Nucleus accumbens (tissue), 56 donors: ENCODE measurements around the gene CD300LF.
A peak's percentile ranks its signal among the peaks of the same experiment; 100 is the strongest.

Experiments
- DNase-seq, 56 donors: peaks; one replicate each; lab custom pipeline; 2025; lab: John Stamatoyannopoulos, UW

Gene CD300LF

DNA sequence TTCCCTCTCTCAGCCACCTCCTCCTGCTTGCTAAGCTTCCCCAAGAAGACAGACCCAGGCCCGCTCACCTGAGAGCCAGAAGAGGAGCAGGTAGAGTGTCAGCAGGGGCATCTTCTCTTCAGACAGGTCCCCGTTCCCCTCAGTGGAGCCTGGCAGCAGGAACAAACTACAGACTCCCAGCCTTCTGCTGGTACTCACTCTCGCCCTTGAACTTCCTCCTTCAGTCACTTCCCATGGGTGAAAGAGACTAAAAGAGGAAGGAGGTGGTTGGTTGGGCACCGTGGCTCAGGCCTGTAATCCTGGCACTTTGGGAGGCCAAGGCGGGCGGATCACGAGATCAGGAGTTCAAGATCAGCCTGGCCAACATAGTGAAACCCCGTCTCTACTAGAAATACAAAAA, at the start of gene CD300LF:
TSS of gene CD300LF (minus strand) at position 168 of the 400 bp plus-strand sequence. CDS start at position 111, 57 bp downstream.
- DNase-seq, result peak in 2 of 56 donors; percentile 22 to 26

DNA sequence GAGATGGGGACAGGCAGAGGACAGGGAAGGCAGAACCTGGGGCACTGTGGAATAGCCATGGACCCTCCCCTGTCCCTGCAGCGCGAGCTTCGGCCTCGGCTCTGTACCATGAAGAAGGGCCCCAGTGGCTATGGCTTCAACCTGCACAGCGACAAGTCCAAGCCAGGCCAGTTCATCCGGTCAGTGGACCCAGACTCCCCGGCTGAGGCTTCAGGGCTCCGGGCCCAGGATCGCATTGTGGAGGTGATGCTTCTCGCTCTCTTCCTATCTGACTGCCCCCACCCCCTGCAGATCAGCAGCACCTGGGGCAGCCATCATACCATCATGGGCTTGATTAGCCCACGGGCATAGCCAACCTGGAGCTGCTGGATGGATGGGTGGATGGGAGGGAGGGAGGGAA, 49.2 kb upstream of the CD300LF start:
- no peak for DNase-seq

DNA sequence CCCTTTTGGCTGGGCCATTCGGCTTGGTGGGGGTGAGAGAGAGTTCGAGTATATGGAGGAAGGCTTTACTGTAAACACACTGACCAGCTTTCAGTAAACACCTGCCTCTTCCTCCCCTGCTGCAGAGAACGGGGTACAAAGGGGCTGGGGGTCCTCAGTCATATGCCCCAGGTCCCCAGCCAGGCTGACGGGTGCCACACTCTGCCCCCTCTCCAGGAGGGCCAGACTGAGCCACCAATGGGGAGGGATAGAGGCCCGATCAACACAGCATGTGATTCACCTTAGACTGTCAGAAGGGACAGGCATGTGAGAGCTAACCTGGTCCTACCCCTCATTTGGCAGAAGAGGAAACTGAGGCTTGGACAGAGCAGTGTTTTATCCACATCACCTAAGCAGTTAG, 48.7 kb upstream of the CD300LF start:
- no peak for DNase-seq

DNA sequence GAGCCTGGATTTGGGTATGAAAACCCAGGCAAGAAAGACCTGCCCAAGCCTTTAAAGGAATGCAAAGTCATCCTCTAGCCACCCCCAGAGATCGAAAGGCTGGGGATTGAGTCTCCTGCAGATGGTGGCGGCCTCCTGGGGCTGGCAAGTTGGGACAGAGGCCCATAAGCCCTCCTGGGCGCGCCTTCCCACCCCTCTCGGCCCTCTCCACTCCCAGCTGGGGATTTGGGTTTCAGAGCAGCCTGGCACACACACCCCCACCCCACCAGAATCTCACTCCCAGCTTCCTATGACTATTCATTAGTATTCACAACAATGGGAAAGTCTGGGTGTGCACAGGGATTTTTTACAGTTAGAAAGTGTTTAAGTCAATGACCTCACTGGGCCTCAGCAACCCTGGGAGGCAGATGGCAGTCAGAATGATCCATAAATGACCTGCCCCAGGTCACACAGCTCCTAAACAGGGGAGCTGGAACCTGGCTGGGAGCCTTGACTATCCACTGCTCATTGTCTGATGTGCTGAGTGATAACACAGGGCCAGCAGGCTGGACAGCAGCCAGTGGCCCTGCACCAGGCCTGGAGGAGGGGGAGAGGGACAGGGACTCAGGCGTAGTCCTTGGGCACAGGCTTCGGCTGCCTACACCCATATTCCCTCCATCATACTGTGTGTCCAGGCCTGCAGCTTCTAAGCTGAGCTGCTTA, 47.8 kb upstream of the CD300LF start:
- peak in 34 of 56 donors; percentile 20 to 66 (median 42) for DNase-seq

DNA sequence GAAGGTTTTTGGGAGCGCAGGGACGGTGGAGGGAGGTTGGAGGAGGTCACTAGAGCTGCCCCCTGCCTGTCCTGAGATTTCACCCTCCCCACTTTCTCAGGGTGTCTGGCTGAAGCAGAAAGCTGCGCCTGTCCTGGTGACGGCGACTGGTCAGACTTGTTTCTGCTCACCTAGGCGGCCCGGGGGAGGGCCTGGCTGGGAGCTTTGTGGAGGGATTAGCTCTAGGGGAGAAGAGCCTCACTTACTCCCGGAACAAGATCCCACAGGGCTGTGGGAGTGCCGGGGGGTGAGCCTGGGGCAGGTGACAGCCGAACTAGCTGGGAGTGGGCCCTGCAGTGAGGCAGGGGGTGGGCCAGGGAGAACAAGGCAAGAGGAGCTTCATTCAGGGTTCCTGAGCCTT, 47.2 kb upstream of the CD300LF start:
- no peak for DNase-seq

DNA sequence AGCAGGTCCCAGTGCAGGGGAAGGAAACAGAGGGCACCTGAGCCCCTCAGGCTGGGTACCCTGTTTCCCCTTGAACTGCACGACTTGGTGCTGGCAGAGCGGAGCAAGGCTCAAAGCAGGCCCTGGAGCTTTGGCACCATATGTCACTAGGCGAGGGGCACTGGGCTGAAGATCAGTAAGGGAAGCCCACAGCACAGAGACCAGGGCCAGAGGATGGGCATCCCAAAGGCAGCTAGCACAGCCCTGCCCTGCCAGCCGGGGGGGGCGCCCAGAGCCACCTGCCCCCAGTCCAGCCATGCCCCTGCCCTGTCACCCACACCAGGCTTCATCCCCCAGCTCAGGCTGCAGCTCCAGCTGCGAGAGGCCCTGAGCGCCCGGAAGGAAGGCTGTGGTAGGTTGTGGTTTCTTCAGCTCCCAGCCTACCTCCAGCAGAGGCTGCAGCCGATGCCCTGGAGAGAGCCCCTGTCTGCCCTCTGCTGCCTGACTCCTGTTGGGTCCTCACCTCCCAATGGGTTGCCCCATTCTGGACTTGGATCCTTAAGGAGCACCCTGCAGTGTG, 46.6 kb upstream of the CD300LF start:
- no peak for DNase-seq

DNA sequence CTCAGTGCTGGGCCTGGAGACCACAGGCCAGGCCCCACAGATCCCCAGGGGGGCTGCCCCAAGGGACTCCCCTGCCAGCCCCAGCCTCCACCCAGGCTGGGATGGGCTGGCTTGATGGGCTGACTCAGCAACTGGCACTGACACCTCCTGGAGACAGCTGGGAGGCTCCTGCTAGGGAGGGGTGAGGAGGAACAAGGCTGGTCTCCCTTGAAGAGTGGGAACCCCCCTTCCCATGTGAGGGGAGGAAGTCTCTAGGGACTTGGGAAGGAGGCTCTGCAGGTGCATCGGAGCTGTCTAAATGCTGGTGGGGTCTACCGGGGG, 46.1 kb upstream of the CD300LF start:
- DNase-seq, result peak in 11 of 56 donors; percentile 16 to 65 (median 33)

DNA sequence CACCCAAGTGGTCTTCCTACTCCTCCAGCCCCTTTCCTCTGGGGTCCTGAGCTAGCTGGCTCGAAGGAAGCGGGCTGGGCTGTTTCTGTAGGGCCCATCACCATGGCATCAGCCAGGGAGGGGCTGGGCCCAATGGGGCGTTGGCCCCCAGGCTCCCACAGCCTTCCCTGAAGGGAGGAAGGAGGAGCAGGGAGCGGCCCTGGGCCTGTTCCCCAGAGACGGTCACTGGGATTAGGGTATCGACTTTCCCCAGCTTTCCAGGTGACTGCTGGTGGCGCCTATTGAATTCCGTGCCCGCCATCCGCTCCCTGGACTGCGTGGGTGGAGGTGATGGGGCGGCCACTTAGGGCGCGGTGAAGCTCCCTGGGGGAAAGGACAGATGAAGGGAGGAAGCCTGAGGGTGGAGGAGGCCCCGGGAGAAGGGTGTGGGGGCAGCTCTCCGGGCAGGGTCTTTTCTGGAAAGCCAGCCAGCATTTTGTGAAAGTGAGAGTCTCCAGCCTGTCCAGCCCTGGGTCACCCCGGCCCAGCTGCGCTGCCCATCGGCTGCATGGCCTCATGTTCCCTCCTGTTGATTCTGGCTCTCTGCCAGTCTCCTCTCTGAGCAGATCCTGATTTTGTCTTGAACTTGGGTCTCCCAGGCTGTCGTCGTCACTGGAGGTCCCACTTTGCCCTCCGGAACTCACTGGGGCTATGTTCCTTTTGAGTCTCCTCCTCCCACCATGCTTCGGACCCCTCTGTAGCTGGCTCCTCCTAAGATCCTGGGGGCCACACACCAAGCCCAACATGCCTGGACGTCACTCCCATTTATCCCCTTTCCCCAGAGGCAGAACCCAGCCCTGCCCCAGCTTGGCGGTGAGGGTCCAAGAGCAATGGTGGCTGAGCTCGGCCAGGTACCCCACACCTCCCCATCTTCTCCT, 45.5 kb upstream of the CD300LF start:
- DNase-seq, result peak in 10 of 56 donors; percentile 15 to 51 (median 32)

DNA sequence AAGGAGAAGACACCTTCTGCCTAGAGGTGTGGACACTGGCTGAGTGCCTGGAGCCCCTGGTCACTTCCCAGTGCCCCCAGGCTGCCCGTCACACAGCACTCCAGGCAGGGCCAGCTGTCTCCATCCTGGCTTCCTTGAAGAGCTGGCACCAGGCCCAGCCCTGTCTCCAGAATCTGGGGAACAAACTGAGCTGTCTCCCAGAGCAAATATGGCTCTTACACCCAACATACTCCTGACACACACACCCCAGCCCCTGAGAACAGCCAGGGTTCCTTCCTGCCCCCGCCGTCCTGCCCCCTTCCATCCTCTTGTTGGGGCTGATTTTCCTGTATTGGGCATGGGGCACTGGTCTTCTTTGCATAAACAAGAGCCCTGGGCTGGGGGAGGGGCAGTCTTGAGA, 44.8 kb upstream of the CD300LF start:
- DNase-seq, result peak in 14 of 56 donors; percentile 18 to 70 (median 37)

DNA sequence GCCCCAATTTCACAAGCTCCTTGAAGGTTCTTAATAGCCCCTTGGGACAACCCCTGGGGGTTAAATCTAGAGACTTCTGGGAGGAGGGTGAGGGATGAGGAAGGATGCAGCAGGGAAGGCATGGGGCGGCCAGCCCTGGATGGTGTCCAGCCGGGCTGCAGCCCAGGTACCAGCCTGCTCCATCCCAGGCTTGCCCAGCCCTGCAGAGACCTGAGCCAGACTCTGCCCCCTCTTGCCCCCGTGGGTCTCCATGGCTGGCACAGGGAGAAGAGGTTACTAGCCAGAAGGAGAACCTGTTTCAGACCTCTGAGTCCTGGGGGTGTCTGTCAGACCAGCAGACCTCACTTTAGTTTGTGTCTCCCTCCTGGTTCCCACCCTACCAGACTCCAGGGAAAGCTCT, 44.2 kb upstream of the CD300LF start:
- peak in 1 of 56 donors; percentile 16 for DNase-seq

DNA sequence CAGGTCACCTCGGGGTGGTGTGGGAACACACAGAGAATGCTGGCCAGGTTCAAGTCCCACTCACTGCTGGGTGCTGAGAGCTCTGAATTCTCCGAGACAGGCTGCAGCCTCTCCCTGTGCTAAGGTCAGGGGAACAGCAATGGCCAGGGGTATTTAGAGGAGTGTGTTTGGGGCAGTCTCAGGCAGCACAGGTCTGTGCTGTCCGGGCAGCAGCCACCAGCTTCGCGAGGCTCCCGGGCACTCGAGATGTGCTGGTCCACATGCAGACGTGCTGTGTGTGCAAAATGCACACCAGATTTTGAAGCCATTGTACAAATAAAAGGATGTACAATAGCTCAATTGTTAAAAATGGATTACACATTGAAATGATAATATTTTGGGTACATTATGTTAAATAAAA, 42.8 kb upstream of the CD300LF start:
- DNase-seq, result peak in 7 of 56 donors; percentile 16 to 31 (median 25)

DNA sequence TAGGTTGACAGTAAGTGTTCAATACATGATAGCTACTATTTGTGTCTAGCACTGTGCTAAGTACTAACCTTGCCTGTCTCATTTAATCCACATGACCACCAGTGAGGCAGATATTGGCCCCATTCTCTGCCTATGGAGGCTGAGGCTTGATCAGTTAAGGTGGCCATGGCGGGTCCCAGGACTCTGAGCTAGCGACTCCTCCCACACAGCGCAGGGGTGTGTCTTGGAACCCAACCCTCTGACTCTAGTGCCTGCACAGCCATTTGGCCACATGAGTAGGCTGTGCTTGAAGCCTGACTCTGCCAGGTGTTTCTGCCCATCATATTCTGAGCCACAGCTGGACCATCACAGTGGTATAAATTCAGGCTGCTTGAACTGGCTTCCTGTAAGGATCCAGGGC, 42.1 kb upstream of the CD300LF start:
- no peak for DNase-seq

DNA sequence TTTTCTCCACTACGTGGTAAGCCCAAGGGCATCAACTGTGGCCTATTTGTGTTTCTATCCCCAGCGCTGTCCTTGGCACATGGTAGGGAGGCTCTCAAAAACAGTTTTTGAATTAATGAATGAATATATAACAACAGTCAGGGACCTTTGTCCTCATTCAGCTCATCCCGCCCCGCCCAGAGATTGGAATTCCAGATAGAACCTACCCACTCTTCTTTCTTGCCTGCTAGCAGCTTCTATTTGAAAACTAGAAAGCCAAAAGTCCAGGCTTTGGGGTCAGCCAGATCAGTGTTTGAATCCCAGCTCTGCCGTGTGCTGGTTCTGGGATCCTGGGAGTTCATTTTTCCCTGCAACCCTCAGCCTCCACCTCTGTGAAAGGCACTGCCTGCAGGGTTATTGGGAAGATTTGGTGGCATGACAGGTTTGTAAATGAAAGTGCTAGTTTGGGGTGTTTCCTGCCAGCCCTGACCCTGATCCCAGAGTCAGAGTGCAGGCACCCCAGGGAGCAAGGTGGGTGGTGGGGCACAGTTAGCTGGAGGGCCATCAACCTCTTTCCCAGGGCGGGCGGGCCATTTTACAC, 40.2 kb upstream of the CD300LF start:
- DNase-seq, result no peak

DNA sequence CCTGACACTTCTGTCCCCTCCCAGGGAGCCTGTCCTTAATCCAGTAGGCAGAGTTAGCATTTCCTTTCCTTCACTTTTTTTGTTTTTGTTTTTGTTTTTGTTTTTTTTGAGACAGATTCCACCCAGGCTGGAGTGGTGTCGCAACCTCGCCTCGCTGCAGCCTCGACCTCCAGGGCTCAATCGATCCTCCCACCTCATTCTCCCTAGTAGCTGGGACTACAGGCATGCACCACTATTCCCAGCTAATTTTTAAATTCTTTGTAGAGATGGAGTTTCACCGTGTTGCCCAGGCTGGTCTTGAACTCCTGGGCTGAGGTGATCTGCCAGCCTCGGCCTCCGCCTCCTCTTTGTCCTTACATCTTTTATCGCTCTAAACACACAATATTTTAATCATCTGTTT, 39.7 kb upstream of the CD300LF start:
- no peak for DNase-seq

DNA sequence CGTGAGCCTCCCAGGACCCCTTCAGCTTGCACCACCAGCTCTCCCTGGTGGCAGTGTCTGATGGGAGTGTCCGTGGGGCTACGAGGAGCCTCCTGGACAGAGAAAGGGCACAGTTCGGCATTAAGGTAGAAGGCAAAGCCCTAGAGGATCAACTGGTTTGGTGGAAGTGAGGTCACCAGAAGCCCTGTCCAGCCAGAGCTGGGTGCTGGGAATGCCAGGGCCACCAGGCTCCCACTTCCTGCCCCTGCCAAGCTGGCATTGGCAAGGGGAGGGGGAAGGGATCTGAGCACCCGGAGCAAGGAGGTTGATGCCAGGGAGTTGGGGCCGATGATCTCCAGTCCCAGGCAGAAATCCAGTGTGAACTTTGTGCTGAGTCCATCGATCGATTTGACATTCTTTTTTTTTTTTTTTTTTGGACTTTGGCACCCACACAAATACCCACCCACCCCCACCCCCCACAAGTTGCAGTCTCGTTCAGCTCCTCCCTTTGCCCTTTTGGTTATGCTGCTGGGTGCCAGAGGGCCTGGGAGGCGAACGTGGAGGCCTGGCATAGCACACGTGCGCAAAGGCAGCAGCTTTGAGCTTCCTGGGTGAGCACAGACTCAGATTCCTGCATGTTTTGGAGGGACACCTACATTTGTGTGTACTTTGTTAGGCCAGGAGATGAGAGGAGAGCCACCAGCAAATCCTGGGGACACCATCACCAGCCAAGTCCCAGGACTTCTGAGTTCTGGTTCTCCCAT, 37.8 kb upstream of the CD300LF start:
- DNase-seq, result peak in 39 of 56 donors; percentile 15 to 66 (median 41)

DNA sequence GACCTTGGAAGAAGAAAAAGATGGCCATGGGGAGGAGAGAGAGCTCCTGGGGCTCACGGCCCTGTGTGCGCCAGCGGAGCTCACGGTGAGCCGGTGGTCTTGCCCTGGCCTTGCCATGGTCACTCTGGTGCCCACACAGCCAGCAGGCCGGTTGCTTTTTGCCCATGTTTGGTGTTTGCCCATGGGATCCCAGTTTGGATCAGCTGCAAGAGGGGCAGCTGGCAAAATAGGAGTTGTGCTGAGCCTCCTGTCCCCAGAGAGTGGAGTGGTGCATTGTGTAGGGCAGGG, 37.3 kb upstream of the CD300LF start:
- no peak for DNase-seq

DNA sequence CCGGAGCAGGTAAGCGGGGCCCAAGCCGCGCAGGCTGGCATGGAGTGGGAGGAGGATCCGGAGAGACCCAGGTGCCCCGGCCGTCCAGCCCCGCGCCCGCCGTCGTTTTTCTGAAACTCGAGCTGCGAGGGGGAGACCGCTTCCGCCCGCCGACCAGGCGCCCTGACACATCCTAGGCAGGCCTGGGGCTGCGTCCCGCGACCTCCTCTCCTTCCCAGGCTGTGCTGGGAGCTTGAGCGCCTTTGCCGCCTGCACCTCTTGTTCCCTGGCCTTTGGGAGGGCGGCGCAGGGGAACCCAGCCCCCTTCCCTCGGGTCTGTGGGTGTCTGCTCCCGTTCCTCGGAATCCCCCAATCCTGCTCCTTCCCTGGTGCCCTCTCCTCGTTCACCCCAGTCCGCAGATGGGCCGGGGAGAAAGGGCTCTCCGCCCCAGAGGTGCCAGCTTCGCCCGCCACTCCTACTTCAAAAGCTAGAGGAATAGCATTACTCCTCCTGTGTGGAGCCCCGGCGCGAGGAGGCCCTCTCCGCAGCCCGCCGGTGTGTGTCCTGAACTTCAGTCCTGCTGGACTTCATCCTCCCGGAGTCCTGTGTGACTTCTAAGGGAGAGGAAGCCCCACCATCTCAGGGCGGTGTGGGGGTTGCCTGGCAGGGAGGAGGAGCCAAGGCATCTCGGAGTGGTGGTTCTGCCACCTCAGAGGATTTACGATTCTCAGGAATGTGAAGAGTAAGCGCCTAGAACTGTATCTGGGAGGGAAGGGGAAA, 36.7 kb upstream of the CD300LF start:
- DNase-seq, result peak in 1 of 56 donors; percentile 43

DNA sequence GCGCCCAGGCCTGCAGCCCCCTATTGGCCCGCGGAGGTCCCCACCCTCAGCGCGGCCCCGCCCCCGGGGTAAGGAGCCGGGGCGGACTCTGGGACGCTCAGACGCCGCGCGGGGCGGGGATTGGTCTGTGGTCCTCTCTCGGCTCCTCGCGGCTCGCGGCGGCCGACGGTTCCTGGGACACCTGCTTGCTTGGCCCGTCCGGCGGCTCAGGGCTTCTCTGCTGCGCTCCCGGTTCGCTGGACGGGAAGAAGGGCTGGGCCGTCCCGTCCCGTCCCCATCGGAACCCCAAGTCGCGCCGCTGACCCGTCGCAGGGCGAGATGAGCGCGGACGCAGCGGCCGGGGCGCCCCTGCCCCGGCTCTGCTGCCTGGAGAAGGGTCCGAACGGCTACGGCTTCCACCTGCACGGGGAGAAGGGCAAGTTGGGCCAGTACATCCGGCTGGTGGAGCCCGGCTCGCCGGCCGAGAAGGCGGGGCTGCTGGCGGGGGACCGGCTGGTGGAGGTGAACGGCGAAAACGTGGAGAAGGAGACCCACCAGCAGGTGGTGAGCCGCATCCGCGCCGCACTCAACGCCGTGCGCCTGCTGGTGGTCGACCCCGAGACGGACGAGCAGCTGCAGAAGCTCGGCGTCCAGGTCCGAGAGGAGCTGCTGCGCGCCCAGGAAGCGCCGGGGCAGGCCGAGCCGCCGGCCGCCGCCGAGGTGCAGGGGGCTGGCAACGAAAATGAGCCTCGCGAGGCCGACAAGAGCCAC, 36.0 kb upstream of the CD300LF start, which contains the start of gene NHERF1:
TSS of gene NHERF1 (plus strand) at position 100 of the 750 bp plus-strand sequence. CDS start at position 319, 219 bp downstream.
- DNase-seq, result peak in 55 of 56 donors; percentile 41 to 97 (median 86)

DNA sequence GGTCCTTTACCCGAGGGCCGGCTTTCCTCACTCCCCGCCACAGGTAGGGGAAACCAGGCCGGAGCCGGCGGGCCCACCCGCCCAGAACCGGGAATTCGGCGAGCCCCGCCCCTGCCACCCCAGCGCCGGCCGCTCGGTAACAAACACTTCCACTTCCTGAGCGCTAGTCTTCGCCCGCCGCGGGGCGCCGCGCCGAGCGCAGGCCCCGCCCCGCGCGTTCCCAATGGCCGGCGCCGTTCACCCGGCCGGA, 35.5 kb upstream of the CD300LF start:
- DNase-seq, result no peak
